Right hindlimb (tissue), 1 donor: ENCODE measurements around the gene DPM2.

Source experiments
- DNase-seq: peaks from one replicate; pipeline ENCODE4 v3.0.0-alpha.2; 2018

DPM2 gene, protein sequence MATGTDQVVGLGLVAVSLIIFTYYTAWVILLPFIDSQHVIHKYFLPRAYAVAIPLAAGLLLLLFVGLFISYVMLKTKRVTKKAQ

GRCh38 chr9:127937388-127938297, at the start of gene DPM2:
Gene DPM2 (minus strand): TSS chr9:127937854. CDS start chr9:127937820, 34 bp downstream.
- peak; percentile 93 for DNase-seq

DNA sequence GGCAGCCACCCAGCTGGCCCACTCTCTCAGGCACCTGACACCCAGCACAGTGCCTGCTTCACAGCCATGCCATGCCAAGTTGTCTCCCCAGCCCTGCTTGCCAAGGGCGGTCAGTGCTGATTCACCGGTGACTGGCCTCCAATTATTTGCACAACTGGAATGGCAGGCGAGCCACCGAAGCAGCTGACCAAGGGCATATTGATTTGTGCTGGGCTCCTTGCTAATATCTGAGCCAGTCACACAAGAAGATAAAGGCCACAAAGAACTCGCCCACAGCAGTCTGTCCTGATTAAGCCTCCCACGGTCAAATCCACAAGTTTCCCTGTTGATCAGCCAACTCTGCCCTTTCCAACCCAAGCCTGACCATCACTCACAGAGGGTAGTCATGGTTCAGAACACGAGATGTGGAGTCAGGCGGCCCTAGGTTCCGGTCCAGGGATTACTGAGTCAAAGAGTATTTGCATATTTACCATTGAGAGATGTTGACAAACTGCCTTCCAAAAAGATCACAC, 49.5 kb upstream of the DPM2 start:
- DNase-seq = no peak

DNA sequence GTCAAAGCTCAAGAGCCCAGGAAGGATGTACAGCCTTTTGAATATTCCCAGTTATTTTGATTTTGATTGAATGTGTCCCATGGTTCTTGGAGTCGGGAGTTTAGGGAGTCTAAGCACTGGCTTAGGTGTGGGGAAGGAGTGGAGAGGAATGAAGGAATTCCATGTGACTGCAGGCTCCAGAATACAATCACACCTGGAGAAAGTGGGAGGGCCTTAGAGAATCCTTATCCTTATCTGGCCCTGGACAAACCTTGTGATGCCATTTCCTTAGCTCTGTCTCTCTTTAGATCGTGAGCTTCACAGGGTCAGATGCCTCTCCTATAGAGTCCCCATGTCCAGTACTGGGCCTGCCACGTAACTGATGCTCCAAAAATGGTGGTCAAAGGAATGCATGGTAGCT, 47.4 kb upstream of the DPM2 start:
- DNase-seq = no peak

- no peak for DNase-seq
These were observed 46.2 kb upstream of the DPM2 start for GRCh38 chr9:127983847-127984289.

GRCh38 chr9:127982912-127983311, 45.3 kb upstream of the DPM2 start:
- no peak for DNase-seq

DNA sequence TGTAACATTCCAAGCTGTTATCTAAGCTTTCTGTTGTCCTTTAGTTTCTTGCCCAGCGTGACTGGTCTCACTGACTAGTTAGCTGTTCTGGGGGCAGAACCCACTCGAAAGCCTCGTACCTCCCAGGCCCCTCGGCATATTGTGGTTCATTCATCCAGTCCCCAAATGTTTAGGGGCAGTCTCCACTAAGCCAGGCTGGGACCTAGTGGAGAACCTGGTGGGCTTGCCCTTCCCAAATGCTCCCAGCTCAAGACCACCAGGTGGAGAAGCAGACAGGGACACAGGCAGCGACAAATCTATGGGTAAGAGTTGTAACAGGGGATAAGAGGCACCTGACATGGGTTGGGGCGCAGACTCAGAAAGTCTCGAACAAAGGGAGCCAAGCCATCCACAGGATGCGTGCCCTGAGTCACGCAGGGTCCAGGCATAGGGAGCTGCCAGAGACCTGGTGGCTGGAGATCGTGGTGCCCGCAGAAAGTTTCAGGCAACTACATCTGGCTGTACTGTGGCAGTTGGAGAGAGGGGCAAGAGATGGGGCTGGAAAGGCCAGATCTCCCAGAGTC, 44.0 kb upstream of the DPM2 start:
- DNase-seq = no peak

DNA sequence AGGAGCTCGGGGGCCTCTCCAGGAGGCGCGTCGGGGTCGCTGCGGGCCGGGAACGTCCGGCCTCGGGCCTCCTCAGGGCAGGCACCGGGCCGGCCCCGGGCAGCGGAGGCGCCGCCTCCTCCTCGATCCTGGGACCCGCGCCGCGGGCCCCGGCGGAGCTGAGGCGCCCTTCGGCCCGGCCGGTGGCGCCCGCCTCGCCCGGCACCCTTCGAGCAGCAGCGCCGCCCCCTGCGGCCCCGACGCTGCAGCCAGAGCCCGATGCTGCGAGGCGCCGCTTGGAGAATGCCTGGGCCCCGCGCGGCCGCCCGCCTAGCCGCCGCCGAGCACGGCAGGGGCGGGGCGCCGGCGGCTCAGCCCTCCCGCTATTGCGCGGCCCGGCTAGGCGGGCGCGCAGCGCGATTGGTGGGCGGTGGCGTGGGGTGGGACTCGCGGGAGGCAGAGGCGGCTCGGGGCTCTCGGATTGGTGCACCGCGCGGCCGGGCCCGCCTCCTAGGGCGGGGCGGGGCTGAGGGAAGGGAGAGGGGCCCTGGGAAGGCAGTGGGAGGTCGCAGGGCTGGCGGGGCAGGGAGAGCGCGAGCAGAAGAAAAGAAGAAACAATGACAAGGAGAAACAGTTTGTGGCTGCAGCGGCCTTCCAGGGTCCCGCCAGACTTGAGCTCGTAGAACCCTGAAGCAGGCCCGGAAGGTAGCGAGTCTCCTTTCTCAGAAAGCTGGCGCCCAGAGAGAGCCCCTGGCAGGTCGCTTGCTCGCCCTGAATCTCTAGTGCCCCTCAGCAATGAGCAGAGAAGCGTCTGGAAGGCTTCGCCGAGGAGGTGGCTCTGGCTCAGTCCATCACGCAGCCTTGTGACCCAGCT, 43.3 kb upstream of the DPM2 start, which contains the start of gene EEIG1:
TSS of gene EEIG1 (minus strand) at position 284 of the 853 bp plus-strand sequence. CDS start 852 bp downstream, outside the sequence.
- DNase-seq = peak; percentile 98

- no peak for DNase-seq
These were observed 42.5 kb upstream of the DPM2 start for GRCh38 chr9:127980060-127980705.

DNA sequence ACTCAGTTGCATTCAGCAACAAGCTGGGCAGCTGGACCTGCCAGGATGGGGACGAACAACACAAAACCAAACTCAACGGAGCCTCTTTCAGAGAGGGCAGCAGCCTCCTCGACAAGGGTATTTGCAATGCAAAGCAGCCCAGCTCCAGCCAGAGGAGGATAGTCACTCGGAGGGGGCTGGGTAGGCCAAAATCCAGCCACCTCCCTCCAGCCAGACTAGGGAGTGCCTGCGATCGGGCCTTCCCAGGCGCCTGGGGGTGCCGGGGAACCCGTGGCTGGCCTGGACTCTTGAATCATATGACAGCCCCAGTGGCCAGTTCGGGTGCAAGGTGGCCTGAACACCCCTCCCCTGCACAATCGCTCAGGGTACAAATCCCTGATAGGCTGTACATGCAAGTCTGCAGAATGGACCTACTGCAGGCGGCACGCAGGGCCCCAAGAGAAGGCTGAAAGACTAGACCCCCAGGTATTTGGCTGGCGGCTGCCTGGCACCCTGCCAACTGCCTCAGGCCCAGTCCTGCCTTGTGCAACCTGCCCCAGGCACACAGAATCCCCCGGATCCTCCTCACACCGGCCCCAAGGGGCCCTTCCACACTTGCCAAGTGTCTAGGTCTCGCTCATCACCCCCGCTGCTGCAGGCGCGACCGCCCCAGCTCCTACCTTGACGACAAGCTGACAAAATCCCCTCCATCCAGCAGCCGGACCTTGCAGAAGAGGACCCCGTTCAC, 41.8 kb upstream of the DPM2 start:
- DNase-seq = peak; percentile 61

DNA sequence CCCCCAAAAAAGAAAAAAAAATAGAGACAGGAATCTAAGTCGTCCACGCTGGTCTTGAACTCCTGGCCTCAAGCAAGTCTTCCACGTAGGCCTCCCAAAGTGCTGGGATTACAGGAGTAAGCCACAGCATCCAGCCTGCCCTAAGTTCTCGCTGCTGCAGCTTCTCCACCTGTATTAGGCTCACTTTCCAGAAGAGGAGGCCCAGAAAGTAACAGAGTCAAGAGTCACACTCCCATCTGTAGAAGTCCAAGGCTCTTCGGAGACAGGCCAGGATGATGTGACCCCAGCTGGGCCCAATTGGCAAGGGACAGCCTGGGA, 41.3 kb upstream of the DPM2 start:
- DNase-seq = no peak

DNA sequence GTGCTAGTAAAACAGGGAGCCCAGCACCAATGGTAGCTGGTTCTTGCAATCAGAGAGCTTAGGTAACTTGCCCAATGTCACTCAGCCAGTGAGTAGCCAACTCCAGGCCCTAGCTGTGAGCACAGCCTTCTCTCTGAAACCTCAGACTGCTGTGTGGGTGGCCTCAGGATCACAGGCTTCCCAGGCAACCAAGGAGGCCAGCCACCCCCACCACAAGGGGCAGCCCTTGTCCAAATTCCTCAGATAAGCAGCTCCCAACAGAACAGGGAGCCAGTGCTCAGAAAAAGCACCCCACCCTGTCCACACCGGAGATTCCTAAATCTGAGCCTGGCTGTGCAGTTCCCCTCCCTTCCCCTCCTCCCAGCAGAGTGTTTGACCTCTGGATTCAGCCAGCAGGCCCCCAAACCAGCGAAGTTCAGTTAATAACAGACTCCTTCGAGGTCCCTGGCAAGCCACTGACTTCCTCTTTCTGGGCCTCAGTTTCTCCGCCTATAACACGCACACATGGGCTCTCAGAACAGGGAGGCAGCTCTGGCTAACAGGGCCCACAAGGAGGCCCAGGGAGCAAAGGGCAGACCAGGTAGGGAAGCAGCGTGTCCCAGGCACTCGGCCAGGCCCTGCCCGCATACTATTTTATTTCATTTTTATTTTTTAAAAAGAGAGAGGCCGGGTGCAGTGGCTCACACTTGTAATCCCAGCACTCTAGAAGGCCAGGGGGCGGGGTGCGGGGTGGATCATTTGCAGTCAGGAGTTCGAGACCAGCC, 40.4 kb upstream of the DPM2 start:
- DNase-seq = peak; percentile 60

DNA sequence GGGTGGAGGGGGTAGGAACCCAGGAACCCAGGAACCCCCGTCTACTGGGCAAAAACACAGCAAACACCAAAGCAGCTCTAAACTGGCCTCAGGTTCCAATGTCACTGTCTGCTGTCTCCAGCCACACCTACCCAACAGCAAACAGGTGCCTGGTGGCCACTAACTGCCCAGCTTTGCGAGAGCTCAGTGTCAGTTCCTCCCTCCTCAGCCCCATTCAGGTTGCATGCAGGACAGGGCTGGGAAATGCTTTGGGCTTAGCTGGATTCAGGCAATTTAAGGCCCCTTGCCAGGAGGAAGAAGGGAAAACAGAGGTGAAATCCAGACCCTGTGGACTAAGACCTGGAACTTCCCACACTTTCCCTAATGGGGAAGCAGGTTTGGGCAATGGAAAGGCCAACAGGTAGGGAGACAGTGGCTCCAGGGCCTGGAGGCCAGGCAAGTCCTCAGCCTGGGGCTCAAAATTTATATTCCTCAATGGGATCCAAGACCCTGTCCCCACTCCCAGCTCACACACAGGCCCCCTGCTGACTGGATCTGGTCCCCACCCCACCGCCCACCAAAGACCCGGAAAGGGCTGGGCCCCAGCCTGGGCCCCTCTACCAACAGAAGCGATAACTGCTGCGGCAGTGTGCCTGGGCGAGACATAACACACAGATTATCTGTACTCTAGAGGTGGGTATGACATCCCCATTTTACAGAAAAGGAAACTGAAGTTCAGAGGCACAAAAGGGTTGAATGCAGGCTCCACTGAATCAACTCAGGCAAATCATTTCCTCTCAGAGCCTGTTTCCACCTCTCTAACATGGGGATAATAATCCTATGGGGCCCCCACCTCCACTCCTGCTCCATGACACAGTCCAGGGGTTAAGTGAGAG, 39.6 kb upstream of the DPM2 start:
- DNase-seq = peak; percentile 18

DNA sequence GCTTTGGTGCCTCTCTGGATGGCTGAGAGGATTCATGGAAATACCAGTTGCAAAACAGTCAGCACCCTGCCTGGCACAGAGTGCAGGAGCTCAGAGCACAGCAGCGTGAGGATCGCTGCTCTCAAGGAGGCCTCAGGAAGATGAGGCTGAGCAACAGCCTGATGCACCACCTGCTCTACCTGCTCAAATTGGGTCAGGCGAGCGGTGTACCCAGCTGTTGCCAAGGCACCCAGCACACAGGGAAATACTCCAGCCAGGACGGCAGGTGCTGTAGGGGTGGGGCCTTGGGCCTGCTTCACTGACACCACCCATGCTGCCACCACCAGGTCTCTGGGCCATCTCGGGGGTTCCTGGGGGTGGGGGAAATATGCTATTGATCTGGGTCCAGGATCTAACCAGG, 38.8 kb upstream of the DPM2 start:
- no peak for DNase-seq

GRCh38 chr9:127975376-127976315, 38.0 kb upstream of the DPM2 start:
- no peak for DNase-seq

DNA sequence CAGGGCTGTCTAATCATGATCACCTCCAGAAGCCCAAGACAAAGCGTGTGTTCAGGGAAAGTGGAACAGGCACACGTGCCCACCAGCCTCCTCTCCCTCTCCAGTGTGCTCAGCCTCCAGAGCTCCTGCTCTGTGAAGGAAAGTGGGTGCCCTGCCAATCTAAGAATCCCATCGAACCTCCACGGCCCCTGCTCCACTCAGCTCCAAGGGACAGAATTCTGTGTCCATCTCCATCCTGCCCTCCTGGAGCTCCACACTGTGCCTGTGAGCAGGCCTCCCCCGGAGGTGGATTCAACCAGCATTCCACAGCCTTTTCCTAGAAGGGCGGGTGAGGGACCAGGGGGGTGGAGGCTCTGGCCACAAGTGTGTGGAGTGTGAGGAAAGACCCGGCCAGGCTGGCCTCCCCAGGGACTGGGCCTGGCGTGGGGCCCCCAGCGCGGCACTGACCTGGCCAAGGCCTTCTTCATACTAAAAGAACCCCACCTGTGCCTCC, 37.2 kb upstream of the DPM2 start:
- peak; percentile 33 for DNase-seq

GRCh38 chr9:127974001-127974768, 36.5 kb upstream of the DPM2 start:
- DNase-seq = peak; percentile 18

- peak; percentile 19 for DNase-seq
These were observed 35.7 kb upstream of the DPM2 start for GRCh38 chr9:127973169-127974000.
